MG63 (cell line): ENCODE data around the gene PDE4DIP. TPM values are rescaled to one million over a fixed set of nuclear protein-coding genes. Genes with fewer than 3 reads are reported as not detected.

Experiments
- total RNA-seq: library from RNA; depleted of rRNA; stranded (reverse); fragments of >200 nt; shearing (Covaris generic); gene quantifications from 2 replicates; pipeline ENCODE4 v1.2.3, GENCODE V29; 2014; ENCODE audit warnings: low replicate concordance; rRNA removed

PDE4DIP gene
- total RNA-seq, 1 experiment from 2014 or later = 48.6 TPM

Other genes with a start within 250 kb of the PDE4DIP start
- gene NBPF14, start 248.4 kb upstream of the PDE4DIP start, total RNA-seq = 12.5 and 18.1 TPM in 2 replicates
- gene NUDT4B, start 95.7 kb upstream of the PDE4DIP start, total RNA-seq = 27.1 and 60.8 TPM in 2 replicates